ENCODE measurements around the gene TSPAN2.

The TSPAN2 gene

GRCh38 chr1:115112496-115113375, 23.4 kb upstream of the TSPAN2 start:
- peak; percentile 82 for DNase-seq

GRCh38 chr1:115107516-115108260, 18.4 kb upstream of the TSPAN2 start:
- DNase-seq = no peak

DNA sequence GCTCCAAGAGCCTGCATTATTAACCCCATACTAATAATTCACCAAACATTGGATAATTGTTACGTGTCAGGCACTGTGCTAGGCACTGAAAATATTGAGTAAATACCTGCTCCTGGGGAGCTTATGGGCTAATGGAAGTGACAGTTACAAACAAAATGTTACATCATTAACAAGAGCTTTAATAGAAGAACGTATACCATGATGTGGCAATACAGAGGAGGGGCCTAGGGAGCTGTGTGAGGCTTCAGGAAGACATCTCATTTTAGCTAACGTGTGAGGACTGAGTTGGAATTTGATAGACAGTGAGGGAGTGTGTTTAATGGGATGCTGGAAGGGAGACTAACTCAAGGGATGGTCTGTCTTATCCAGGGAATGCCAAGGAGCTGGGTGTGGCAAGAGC, 16.5 kb upstream of the TSPAN2 start:
- DNase-seq = no peak

- no peak for DNase-seq
Observed at GRCh38 chr1:115099693-115100050, 10.4 kb upstream of the TSPAN2 start.

GRCh38 chr1:115098979-115099692, 9.8 kb upstream of the TSPAN2 start:
- peak; percentile 71 for DNase-seq

DNA sequence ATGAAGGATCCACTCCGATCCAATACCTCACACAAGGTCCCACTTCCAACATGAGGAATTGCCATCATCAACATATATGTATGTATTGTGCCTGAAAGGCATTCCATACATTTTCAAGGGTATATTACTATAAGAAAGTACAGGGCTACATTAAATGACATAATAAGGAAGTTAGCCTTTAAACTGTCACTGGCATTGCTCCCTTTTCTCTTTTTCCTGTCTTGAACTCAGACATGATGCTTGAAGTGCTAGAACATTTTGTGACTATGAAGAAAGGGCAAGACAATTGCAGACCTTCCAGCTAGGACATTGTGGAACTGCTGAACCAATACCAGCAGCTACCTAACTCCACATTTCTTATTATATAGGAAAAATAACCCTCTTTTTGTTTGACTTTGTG, 2.9 kb upstream of the TSPAN2 start:
- DNase-seq = no peak

DNA sequence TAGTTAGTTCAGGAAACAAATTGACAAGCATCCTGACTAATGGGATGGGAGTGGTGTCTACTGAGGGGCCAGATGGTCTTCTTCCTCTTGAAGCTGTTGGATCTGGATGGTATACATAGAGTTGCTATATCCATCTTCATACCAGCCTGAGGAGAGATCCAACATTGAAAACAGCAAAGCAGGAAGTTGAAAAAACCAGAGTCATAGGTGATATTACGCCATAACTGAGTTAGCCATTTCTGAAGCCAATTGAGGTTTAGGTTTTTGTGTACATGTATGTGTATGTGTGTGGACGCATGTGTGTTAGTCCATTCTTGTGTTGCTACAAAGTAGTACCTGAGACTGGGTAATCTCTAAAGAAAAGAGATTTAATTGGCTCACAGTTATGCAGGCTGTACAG, 2.3 kb upstream of the TSPAN2 start:
- no peak for DNase-seq

DNA sequence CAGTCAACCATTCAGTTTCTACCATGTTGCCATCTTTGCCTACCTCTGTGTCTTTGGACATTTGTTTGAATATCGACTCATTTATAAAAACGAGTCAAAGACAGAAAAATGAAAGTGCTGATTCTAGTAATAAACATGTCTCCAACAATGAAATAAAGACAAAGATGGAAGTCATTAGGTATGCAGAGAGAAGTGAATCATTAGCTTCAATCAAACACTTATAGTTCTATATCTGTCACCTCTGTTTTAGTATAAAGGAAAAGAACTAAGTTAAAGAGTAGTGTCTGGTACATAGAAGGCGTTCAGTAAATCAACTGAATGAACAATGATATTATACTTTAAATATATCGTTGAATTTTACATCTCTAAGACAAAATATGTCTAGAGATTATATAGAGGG, 1.7 kb upstream of the TSPAN2 start:
- no peak for DNase-seq

- no peak for DNase-seq
Observed at GRCh38 chr1:115090540-115090939, 1.2 kb upstream of the TSPAN2 start.

DNA sequence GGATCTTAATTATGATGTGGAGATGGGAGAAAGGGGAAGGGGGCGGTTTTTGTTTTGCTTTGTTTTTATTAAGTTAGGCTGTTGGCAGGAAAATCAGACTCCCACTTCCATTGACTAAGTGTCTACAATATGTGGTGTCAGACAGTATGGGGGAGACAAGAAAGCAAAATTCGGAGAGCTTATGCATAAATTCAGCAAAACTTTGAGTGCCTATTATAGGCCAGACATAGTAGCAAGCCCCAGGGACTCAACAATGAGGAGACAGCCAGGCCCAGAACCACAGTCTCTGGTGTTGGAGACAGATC, 835 bp upstream of the TSPAN2 start:
- no peak for DNase-seq

- no peak for DNase-seq
Observed at GRCh38 chr1:115088871-115089419, 358 bp downstream of the TSPAN2 start.

DNA sequence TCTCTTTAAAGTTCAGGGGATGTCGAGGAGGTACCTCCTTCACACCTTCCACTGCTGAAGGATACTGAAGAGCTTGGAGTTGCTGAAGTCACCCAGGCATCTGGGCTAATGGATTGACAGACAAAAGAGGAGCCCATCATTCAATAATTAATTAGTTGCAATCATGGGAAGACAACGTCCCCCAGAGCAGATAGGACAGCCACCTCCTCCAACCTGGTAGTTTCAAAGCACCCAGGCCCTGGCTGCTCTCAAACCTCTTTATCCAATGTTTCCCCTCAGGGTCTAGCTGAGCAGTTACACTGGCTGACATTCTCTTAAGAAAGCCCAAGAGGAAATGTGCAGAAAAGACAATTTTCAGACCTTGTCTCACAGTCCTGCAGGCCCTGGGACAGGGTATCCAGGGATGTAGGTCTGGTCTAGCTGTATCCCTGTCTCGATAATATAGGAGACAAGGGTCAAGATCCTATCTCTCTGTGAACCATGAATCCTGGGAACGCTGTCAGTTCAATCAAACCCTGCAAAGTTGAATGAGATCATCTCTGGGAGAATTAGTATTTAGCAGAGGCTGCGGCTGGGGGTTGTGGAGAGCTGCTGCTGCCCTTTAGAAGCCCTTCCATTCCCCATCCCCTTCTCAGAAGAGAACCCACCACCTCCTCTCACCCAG, 1.1 kb downstream of the TSPAN2 start:
- no peak for DNase-seq

DNA sequence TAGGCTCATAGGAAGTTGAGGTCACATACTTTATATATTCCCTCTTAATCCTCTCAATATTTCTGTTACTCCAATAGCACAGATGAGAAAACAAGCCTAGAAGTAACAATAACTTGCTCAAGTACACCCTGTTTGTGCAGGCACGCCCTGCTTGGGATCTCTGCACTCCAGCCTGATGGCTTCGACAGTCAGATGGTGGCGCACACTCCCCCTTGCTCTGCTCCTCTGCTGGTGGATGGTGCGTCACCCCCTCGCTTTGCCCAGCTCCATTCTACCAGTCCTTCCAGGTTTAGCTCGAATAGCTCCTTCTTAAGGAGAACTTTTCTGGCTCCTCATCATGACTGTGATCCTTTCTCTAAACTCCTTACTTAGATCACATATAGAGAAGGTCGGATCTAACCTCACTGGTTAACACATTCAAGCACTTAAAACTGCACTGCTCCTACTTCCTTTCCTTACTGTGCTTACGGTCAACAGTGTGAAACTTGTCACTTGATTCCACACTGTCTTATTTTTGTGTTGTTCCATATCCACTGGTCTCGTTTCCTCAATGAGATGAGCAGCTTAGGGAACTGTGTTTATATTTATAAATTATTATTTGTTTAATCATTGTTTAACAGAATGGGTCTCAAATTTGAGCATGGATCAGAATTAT, 3.0 kb downstream of the TSPAN2 start:
- DNase-seq = no peak

- DNase-seq = no peak
Observed at GRCh38 chr1:115084902-115085511, 4.3 kb downstream of the TSPAN2 start.

DNA sequence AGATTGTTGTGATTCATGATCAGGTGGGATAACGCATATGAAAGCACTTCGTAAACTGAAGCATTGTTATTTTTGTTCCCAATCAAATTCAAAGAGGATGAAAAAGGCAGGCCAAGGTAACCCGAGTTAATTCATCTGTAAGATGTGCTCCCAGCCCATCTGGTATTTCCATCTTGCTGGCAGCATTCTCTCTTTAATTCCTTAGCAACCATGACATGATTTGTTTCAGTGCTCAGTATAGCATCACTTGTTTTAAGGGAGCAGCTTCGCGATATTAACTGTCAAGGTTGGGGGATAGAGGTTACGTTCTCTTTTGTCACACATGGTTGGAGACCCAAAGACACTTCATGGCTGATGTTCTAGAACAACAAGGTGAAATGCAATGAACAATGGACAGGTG, 6.4 kb downstream of the TSPAN2 start:
- DNase-seq = no peak

GRCh38 chr1:115078708-115079107, 10.6 kb downstream of the TSPAN2 start:
- no peak for DNase-seq

GRCh38 chr1:115077984-115078330, 11.3 kb downstream of the TSPAN2 start:
- DNase-seq = no peak

DNA sequence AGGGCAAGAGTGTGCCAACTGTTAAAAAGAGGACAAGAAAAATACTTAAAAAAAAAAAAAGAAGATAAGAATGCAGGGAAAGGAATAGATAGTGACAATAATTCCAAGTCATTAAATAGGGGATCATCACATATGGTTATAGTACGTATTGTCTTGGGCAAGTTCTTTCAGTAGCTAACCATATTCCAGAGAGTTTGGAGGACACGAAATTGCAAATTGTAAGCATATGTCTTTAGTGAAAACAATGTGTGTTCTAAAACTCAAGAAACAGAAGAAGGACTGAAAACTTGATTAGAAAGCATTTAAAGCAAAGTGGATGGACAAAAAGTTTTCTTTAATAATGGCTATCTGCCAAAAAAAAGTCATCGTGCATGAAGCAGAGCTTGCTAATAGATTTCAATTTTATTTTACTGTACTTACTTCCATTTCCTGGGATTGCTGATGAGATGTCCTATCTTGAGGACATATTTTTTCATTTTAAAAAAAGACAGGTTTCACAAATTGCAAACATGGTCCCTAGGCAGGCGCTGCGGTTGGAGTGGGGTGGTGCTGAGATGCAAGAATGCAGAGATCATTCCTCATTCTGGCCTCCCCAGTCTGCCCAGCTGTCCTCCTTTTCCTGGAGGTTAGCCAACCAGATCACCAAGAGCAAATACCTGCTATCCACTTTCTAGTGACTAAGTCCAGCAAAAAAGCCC, 11.9 kb downstream of the TSPAN2 start:
- no peak for DNase-seq

GRCh38 chr1:115076384-115076915, 12.9 kb downstream of the TSPAN2 start:
- no peak for DNase-seq

- DNase-seq = no peak
Observed at GRCh38 chr1:115074839-115075534, 14.3 kb downstream of the TSPAN2 start.

All from activated CD8-positive, alpha-beta memory T cell treated with anti-CD3 and anti-CD28 coated beads, Interleukin-2, amount 50 U/mL, for 48 hours (primary cell).